H1 (cell line): ENCODE data around the gene AKAP9.

Experiments used
- ATF2 ChIP-seq: IDR thresholded peaks from 2 replicates; pipeline ENCODE4 v1.6.1; 2012; ENCODE audit warnings: low read length, inconsistent platforms
- ATF3 ChIP-seq: IDR thresholded peaks from 2 replicates; pipeline ENCODE4 v1.6.1; 2011; ENCODE audit warnings: low read depth, mild to moderate bottlenecking, low read length; ENCODE audit not compliant: insufficient read depth
- BRCA1 ChIP-seq: IDR thresholded peaks from 2 replicates; pipeline ENCODE4 v1.6.1; 2012; ENCODE audit warnings: low read depth, low read length, improper control_type of control experiment
- CTCF ChIP-seq, 3 experiments: IDR thresholded peaks; 1 replicate in 2 of 3; 2 replicates in 1 of 3; pipeline versions ENCODE4 v1.5.1 to v1.6.1; 2011; ENCODE audit warnings: low read length in 3 of 3, mild to moderate bottlenecking in 3 of 3, inconsistent platforms in 2 of 3, low read depth in 1 of 3, moderate library complexity in 1 of 3; ENCODE audit not compliant: insufficient read depth in 1 of 3; ENCODE audit errors: control extremely low read depth in 1 of 3
- EZH2 ChIP-seq: fragments of 200-600 bp; sonication (generic); IDR thresholded peaks from 2 replicates; pipeline ENCODE4 v1.7.1; 2012; ENCODE audit warnings: low read depth, mild to moderate bottlenecking, moderate library complexity, low read length, inconsistent platforms; ENCODE audit not compliant: severe bottlenecking
- JUN ChIP-seq: IDR thresholded peaks from 2 replicates; pipeline ENCODE4 v1.6.1; 2011; ENCODE audit warnings: low read depth, mild to moderate bottlenecking, improper control_type of control experiment, low read length
- MAX ChIP-seq: IDR thresholded peaks from 2 replicates; pipeline ENCODE4 v1.6.1; 2012; ENCODE audit warnings: inconsistent platforms
- NRF1 ChIP-seq: IDR thresholded peaks from 2 replicates; pipeline ENCODE4 v1.6.1; 2011; ENCODE audit warnings: mild to moderate bottlenecking, low read depth, low read length, improper control_type of control experiment
- POLR2A ChIP-seq, 2 experiments: IDR thresholded peaks; 1 replicate in 1 of 2; 2 replicates in 1 of 2; pipeline ENCODE4 v1.6.1; 2011; ENCODE audit warnings: low read depth in 2 of 2, low read length in 2 of 2, mild to moderate bottlenecking in 2 of 2; ENCODE audit errors: control extremely low read depth in 1 of 2
- TEAD4 ChIP-seq: IDR thresholded peaks from 2 replicates; pipeline ENCODE4 v1.6.1; 2012; ENCODE audit warnings: low read depth, low read length, inconsistent platforms, mixed read lengths
- ZNF274 ChIP-seq: IDR thresholded peaks from 2 replicates; pipeline ENCODE4 v1.7.0; 2012; ENCODE audit warnings: low read length, borderline replicate concordance; ENCODE audit errors: extremely low read depth

GRCh38 chr7:91898240-91898992 lies 42.2 kb upstream of the AKAP9 start:
- TF ChIP-seq TEAD4 (no peak), ATF2 (no peak), CTCF (IDR thresholded peaks at IDR 0.05; ENCODE audit: control extremely low read depth in 1 of 3, insufficient read depth in 1 of 3, low read depth in 1 of 3, low read length in 3 of 3) (no peak), NRF1 (no peak), BRCA1 (no peak), ATF3 (no peak), EZH2 (no peak), ZNF274 (no peak), JUN (no peak), MAX (no peak), POLR2A (IDR thresholded peaks at IDR 0.05; ENCODE audit: control extremely low read depth in 1 of 2, low read depth in 2 of 2, low read length in 2 of 2) (no peak)
